ENCODE results near the gene SMCO4. TPM values are rescaled to one million over a fixed set of nuclear protein-coding genes. Genes with fewer than 3 reads are reported as not detected.

Gene SMCO4
- total and polyA plus RNA-seq, 2 donors (not counting 1 experiment from before 2014, with no cell fraction given), result 3.6 to 5.1 TPM

- H3K27ac Mint-ChIP-seq, result no peak overlapping the region
- H4K20me1 ChIP-seq (ENCODE audit: control insufficient read depth, insufficient read depth, low read length, poor library complexity, severe bottlenecking), result no peaks in the 10 kb centered on the region
- no peaks in the 10 kb centered on the region for H3K27me3 ChIP-seq (replicated peaks in 1 of 4; ENCODE audit: control extremely low read depth in 1 of 4, control insufficient read depth in 3 of 4, insufficient read depth in 4 of 4, low read length in 3 of 4)
- H3K36me3 ChIP-seq (replicated peaks in 1 of 2; ENCODE audit: control extremely low read depth in 1 of 2, control insufficient read depth in 1 of 2, extremely low read depth in 1 of 2, insufficient read depth in 2 of 2, low read length in 1 of 2), result no peaks in the 10 kb centered on the region
- DNase-seq, result no peak
- no CpG with 5 or more reads among the region's 1 CpG for WGBS (ENCODE audit: insufficient coverage)
- H3K9me3 Mint-ChIP-seq (ENCODE audit: insufficient read depth), result no peaks in the 10 kb centered on the region
- no peak overlapping the region for H3K4me3 ChIP-seq (ENCODE audit: control extremely low read depth in 1 of 5, extremely low read depth in 1 of 5, insufficient read depth in 1 of 5, low read depth in 2 of 5, low read length in 4 of 5)
- intact Hi-C loops (cut with micrococcal nuclease), result no loop called here
- H3K4me3 Mint-ChIP-seq, result no peak overlapping the region
- no peak overlapping the region for H2AFZ ChIP-seq (ENCODE audit: insufficient read depth, low read depth, low read length, poor library complexity, severe bottlenecking)
- ChIA-PET POLR2A (no interaction called here), CTCF (interaction anchor here (0.7 kb wide), 1 partner anchor 1671 kb away, joined by 4 read pairs; no protein-coding TSS in a partner anchor)
- no peaks in the 10 kb centered on the region for H3K4me1 ChIP-seq (ENCODE audit: control insufficient read depth in 2 of 2, insufficient read depth in 2 of 2, low read length in 2 of 2)
- H3K79me2 ChIP-seq (ENCODE audit: control insufficient read depth, insufficient read depth, low read length), result no peaks in the 10 kb centered on the region
- H3K9me3 ChIP-seq (ENCODE audit: control extremely low read depth in 1 of 3, control insufficient read depth in 2 of 3, insufficient read depth in 1 of 3, low read length in 2 of 3), result no peaks in the 10 kb centered on the region
- H3K4me1 Mint-ChIP-seq, result no peaks in the 10 kb centered on the region
- H3K27ac ChIP-seq (ENCODE audit: low read length in 2 of 2), result no peak overlapping the region
- TF ChIP-seq EZH2 (IDR thresholded peaks at IDR 0.05; ENCODE audit: borderline replicate concordance, insufficient read depth, low read depth, low read length, poor library complexity, severe bottlenecking) (no peak), CTCF (IDR thresholded peaks at IDR 0.05) (no peak)
- no peak overlapping the region for H3K4me2 ChIP-seq (replicated peaks; ENCODE audit: low read depth, low read length, poor library complexity, severe bottlenecking)
- no peak for ATAC-seq (ENCODE audit: low read depth)
- H3K27me3 Mint-ChIP-seq, result no peaks in the 10 kb centered on the region
- H3K9ac ChIP-seq (ENCODE audit: low read length), result no peak overlapping the region
These were observed 62.4 kb downstream of the SMCO4 start for GRCh38 chr11:93480756-93481155.

GRCh38 chr11:93480256-93480655 is 62.9 kb downstream of the SMCO4 start:
- Mint-ChIP-seq H3K4me3 (no peak overlapping the region), H3K9me3 (ENCODE audit: insufficient read depth) (no peaks in the 10 kb centered on the region), H3K27me3 (no peaks in the 10 kb centered on the region), H3K4me1 (no peaks in the 10 kb centered on the region), H3K27ac (no peak overlapping the region)
- Histone ChIP-seq H3K27ac (ENCODE audit: low read length in 2 of 2) (no peak overlapping the region), H3K4me3 (ENCODE audit: control extremely low read depth in 1 of 5, extremely low read depth in 1 of 5, insufficient read depth in 1 of 5, low read depth in 2 of 5, low read length in 4 of 5) (no peak overlapping the region), H3K9me3 (ENCODE audit: control extremely low read depth in 1 of 3, control insufficient read depth in 2 of 3, insufficient read depth in 1 of 3, low read length in 2 of 3) (no peaks in the 10 kb centered on the region), H3K79me2 (ENCODE audit: control insufficient read depth, insufficient read depth, low read length) (no peaks in the 10 kb centered on the region), H2AFZ (ENCODE audit: insufficient read depth, low read depth, low read length, poor library complexity, severe bottlenecking) (no peak overlapping the region), H3K9ac (ENCODE audit: low read length) (no peak overlapping the region), H3K36me3 (replicated peaks in 1 of 2; ENCODE audit: control extremely low read depth in 1 of 2, control insufficient read depth in 1 of 2, extremely low read depth in 1 of 2, insufficient read depth in 2 of 2, low read length in 1 of 2) (no peaks in the 10 kb centered on the region), H3K4me1 (ENCODE audit: control insufficient read depth in 2 of 2, insufficient read depth in 2 of 2, low read length in 2 of 2) (no peaks in the 10 kb centered on the region), H3K27me3 (replicated peaks in 1 of 4; ENCODE audit: control extremely low read depth in 1 of 4, control insufficient read depth in 3 of 4, insufficient read depth in 4 of 4, low read length in 3 of 4) (no peaks in the 10 kb centered on the region), H4K20me1 (ENCODE audit: control insufficient read depth, insufficient read depth, low read length, poor library complexity, severe bottlenecking) (no peaks in the 10 kb centered on the region), H3K4me2 (replicated peaks; ENCODE audit: low read depth, low read length, poor library complexity, severe bottlenecking) (no peak overlapping the region)
- CTCF ChIA-PET, result no interaction called here
- no peak for DNase-seq
- TF ChIP-seq CTCF (IDR thresholded peaks at IDR 0.05), result no peak
- TF ChIP-seq EZH2 (IDR thresholded peaks at IDR 0.05; ENCODE audit: borderline replicate concordance, insufficient read depth, low read depth, low read length, poor library complexity, severe bottlenecking), result no peak
- WGBS (ENCODE audit: insufficient coverage), result 100% methylated on average over 5 of the region's 6 CpGs
- POLR2A ChIA-PET, result no interaction called here
- ATAC-seq (ENCODE audit: low read depth), result no peak
- intact Hi-C loops (cut with micrococcal nuclease), result no loop called here
